ENCODE measurements around the gene TBC1D10B.

TBC1D10B gene

GRCh38 chr16:30354423-30355143, 15.7 kb downstream of the TBC1D10B start:
- no peak for TF ChIP-seq CTCF (IDR thresholded peaks at IDR 0.05)

DNA sequence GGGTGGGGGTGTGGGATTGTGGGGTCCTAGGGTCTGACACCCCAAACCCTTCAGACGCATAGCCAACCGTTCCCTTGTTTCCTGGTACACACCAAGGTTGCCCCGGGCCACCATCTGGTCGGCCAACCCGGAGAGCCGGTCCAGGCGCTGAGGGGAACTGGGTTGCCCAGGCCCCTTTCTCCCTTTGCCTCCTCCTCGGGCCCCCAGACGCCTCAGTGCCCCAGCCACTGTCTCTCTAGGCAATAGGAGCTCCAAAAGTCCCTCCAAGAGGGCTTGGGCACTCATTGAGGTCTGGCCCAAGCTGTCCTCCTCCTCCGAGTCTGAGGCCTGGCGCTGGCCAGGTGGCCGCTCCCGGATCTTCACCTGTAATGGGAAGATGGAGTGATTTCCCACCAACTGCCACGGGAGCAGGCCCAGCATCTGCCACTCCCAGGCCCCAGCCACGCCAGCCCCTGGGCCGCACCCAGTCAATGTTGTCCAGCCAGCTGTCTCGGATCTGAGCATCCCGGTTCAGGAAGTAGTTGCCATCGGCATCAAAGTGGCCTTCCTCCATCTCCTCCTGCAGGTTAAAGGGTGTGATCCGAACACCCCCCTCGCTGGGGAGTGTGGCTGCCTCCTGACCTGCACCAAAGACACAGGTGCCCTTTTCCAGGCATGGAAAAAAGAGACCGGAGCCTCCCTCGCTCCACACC, 16.7 kb downstream of the TBC1D10B start:
- no peak for TF ChIP-seq CTCF (IDR thresholded peaks at IDR 0.05)

GRCh38 chr16:30352488-30353401, 17.5 kb downstream of the TBC1D10B start:
- TF ChIP-seq CTCF (IDR thresholded peaks at IDR 0.05) = no peak

DNA sequence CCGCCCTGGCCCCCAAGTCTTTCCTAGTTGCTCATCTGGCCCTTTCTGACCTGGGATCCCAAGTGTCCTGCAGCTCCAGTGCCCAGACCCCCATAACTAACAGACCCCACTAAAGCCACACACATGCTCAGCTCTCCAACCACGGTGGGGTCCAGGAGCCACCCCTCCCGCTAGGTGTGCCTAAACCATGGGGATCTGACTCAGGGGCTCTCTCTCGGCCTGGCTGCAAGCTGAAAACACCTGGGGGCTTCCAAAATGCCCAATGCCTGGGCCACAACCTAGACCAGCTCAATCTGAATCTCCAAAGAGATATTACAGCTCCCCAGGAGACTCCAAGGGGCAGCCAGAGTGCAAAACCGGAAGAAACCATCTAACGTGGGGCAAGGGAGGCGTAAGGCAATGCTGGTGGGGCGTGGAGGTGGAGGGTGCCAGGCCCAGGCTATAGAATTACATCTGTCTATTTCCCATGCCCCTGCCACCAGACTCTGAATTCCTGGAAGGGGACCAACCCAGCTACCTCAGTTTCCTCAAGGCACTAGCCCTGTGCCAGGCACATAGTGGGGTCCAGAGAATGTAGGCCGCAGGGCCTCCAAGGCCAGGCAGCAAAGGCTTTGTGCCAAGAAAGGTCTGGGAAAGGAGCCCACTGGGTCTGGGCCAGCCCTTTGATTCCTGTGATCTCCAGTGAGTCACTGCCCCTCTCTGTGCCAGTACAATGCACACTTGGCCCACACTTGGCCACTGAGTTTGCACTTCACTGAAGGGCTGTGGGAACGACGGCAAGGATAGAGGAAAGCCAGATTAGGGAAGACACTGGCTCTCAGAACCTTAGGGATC, 18.5 kb downstream of the TBC1D10B start:
- no peak for TF ChIP-seq CTCF (IDR thresholded peaks at IDR 0.05)

- no peak for TF ChIP-seq CTCF (IDR thresholded peaks at IDR 0.05)
Observed at GRCh38 chr16:30351001-30351441, 19.3 kb downstream of the TBC1D10B start.

DNA sequence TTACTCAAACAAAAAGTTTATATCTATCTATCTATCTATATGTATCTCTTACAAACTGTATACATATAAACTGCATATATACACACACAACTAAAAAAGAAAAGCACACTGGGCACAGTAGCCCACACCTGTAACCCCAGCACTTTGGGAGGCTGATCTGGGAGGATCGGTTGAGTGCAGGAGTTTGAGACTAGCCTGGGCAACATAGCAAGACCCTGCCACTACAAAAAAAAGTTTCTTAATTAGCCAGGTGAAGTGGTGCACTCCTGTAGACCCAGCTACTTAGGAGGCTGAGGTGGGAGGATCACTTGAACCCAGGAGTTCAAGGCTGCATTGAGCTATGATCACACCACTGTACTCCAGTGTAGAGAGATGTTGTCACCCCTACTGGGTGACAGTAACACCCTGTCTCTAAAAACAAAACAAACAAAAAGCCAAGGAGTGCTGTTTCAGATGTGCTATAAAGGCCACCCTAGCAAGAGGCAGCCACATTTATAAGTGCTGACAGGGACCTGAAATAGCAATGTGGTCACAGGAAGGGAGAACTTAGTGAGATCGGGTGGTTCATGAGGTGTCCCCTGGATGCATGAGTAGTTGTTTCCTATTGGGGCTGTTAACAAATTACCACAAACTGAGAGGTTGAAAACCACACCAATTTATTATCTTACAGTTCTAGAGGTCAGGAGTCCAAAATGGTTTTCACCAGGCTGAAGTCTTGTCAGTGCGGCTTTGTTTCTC, 20.0 kb downstream of the TBC1D10B start:
- no peak for TF ChIP-seq CTCF (IDR thresholded peaks at IDR 0.05)
